ENCODE results near the gene DHRS9.

Gene DHRS9

GRCh38 chr2:169116327-169116726 is 47.0 kb downstream of the DHRS9 start:
- no peak for TF ChIP-seq CTCF (IDR thresholded peaks at IDR 0.05; ENCODE audit: low read depth, low read length)
- Histone ChIP-seq H3K9me3 (no peaks in the 10 kb centered on the region), H3K36me3 (no peaks in the 10 kb centered on the region), H3K4me1 (no peaks in the 10 kb centered on the region), H3K27me3 (no peaks in the 10 kb centered on the region), H3K4me3 (ENCODE audit: low read depth, low read length) (no peak overlapping the region)
- no peak for DNase-seq

GRCh38 chr2:169116993-169117392 is 47.6 kb downstream of the DHRS9 start:
- Histone ChIP-seq H3K4me3 (ENCODE audit: low read depth, low read length) (no peak overlapping the region), H3K4me1 (no peaks in the 10 kb centered on the region), H3K27me3 (no peaks in the 10 kb centered on the region), H3K36me3 (no peaks in the 10 kb centered on the region), H3K9me3 (no peaks in the 10 kb centered on the region)
- no peak for TF ChIP-seq CTCF (IDR thresholded peaks at IDR 0.05; ENCODE audit: low read depth, low read length)
- no peak for DNase-seq

GRCh38 chr2:169118060-169118459 is 48.7 kb downstream of the DHRS9 start:
- Histone ChIP-seq H3K4me3 (ENCODE audit: low read depth, low read length) (no peak overlapping the region), H3K9me3 (no peaks in the 10 kb centered on the region), H3K36me3 (no peaks in the 10 kb centered on the region), H3K27me3 (no peaks in the 10 kb centered on the region), H3K4me1 (no peaks in the 10 kb centered on the region)
- no peak for TF ChIP-seq CTCF (IDR thresholded peaks at IDR 0.05; ENCODE audit: low read depth, low read length)
- DNase-seq = no peak

- Histone ChIP-seq H3K9me3 (no peaks in the 10 kb centered on the region), H3K4me1 (no peaks in the 10 kb centered on the region), H3K4me3 (ENCODE audit: low read depth, low read length) (no peak overlapping the region), H3K36me3 (no peaks in the 10 kb centered on the region), H3K27me3 (no peaks in the 10 kb centered on the region)
- TF ChIP-seq CTCF (IDR thresholded peaks at IDR 0.05; ENCODE audit: low read depth, low read length) = no peak
- DNase-seq = no peak
These were observed 49.9 kb downstream of the DHRS9 start for GRCh38 chr2:169119123-169119760.

- Histone ChIP-seq H3K27me3 (no peaks in the 10 kb centered on the region), H3K36me3 (no peaks in the 10 kb centered on the region), H3K4me3 (ENCODE audit: low read depth, low read length) (no peak overlapping the region), H3K9me3 (no peaks in the 10 kb centered on the region), H3K4me1 (no peaks in the 10 kb centered on the region)
- no peak for TF ChIP-seq CTCF (IDR thresholded peaks at IDR 0.05; ENCODE audit: low read depth, low read length)
- no peak for DNase-seq
These were observed 50.5 kb downstream of the DHRS9 start for GRCh38 chr2:169119851-169120250.

- Histone ChIP-seq H3K36me3 (no peaks in the 10 kb centered on the region), H3K4me1 (no peaks in the 10 kb centered on the region), H3K4me3 (ENCODE audit: low read depth, low read length) (no peak overlapping the region), H3K27me3 (no peaks in the 10 kb centered on the region; the same call in 1 of the 2 replicates), H3K9me3 (no peaks in the 10 kb centered on the region)
- DNase-seq = no peak
- no peak for TF ChIP-seq CTCF (IDR thresholded peaks at IDR 0.05; ENCODE audit: low read depth, low read length)
These were observed 60.4 kb downstream of the DHRS9 start for GRCh38 chr2:169129703-169130243.
